HepG2 (cell line): Measurements from ENCODE around the gene LYST. TPM values are rescaled to one million over a fixed set of nuclear protein-coding genes. Genes with fewer than 3 reads are reported as not detected.

Source experiments
- ATAD3A ChIP-seq: sonication (generic); formaldehyde crosslinking; IDR thresholded peaks from 2 replicates; pipeline ENCODE4 v1.4.0; 2020; ENCODE audit warnings: missing genetic modification reagents
- BRD4 ChIP-seq: sonication (generic); formaldehyde crosslinking; IDR thresholded peaks from 2 replicates; pipeline ENCODE4 v1.4.0; 2020; ENCODE audit warnings: missing genetic modification reagents
- GLI4 ChIP-seq: sonication (generic); formaldehyde crosslinking; IDR thresholded peaks from 2 replicates; pipeline ENCODE4 v1.5.1; 2020; ENCODE audit warnings: missing genetic modification reagents, mild to moderate bottlenecking, moderate library complexity, borderline replicate concordance
- GTF2F1 ChIP-seq: fragments of 150-350 bp; IDR thresholded peaks from 2 replicates; pipeline ENCODE4 v1.6.1; 2014; ENCODE audit warnings: low read length
- HOXA5 ChIP-seq: sonication (generic); formaldehyde crosslinking; IDR thresholded peaks from 2 replicates; pipeline ENCODE4 v1.4.0; 2020; ENCODE audit warnings: missing genetic modification reagents
- NCOR1 ChIP-seq: fragments of 200-600 bp; sonication (generic); IDR thresholded peaks from 2 replicates; pipeline ENCODE4 v1.7.0; 2017; ENCODE audit warnings: antibody characterized with exemption, low read length, borderline replicate concordance
- NFKB2 ChIP-seq: sonication (generic); formaldehyde crosslinking; IDR thresholded peaks from 2 replicates; pipeline ENCODE4 v1.4.0; 2020; ENCODE audit warnings: missing genetic modification reagents, borderline replicate concordance
- PHF21A ChIP-seq: sonication (generic); formaldehyde crosslinking; IDR thresholded peaks from 2 replicates; pipeline ENCODE4 v1.5.0; 2020; ENCODE audit warnings: mild to moderate bottlenecking, missing genetic modification reagents
- REXO4 ChIP-seq: sonication (generic); formaldehyde crosslinking; IDR thresholded peaks from 2 replicates; pipeline ENCODE4 v1.8.0; 2022; ENCODE audit warnings: missing genetic modification reagents, mild to moderate bottlenecking, borderline replicate concordance
- SP2 ChIP-seq: sonication (generic); formaldehyde crosslinking; IDR thresholded peaks from 2 replicates; pipeline ENCODE4 v1.5.1; 2020; ENCODE audit warnings: mild to moderate bottlenecking, missing genetic modification reagents
- TGIF2 ChIP-seq: IDR thresholded peaks from 2 replicates; pipeline ENCODE4 v1.6.1; 2016; ENCODE audit warnings: control low read depth, missing compliant biosample characterization
- ZNF484 ChIP-seq: sonication (generic); formaldehyde crosslinking; IDR thresholded peaks from 2 replicates; pipeline ENCODE4 v1.5.1; 2020; ENCODE audit warnings: mild to moderate bottlenecking, low read depth, missing genetic modification reagents, borderline replicate concordance
- ZNF678 ChIP-seq: sonication (generic); formaldehyde crosslinking; IDR thresholded peaks from 2 replicates; pipeline ENCODE4 v1.4.0; 2020; ENCODE audit warnings: mild to moderate bottlenecking, missing genetic modification reagents
- ZZZ3 ChIP-seq: sonication (generic); formaldehyde crosslinking; IDR thresholded peaks from 2 replicates; pipeline ENCODE4 v1.4.0; 2020; ENCODE audit warnings: missing genetic modification reagents, mild to moderate bottlenecking, borderline replicate concordance
- polyA plus RNA-seq, 8 experiments: library from polyadenylated mRNA; depleted of rRNA in 3 of 8; stranded (reverse) in 7 of 8; unstranded in 1 of 8; fragments of >200 nt; fragmentation: Illumina TruSeq in 4 of 8; extraction: Trizol in 4 of 8; gene quantifications; 2 replicates each; pipeline versions ENCODE4 v1.2.1 to v1.2.3, GENCODE V29; 2011 to 2016; ENCODE audit warnings: low read depth in 4 of 8, missing spikeins in 1 of 8, mixed read lengths in 1 of 8; ENCODE audit not compliant: insufficient read depth in 1 of 8
- total RNA-seq, 5 experiments: library from RNA; depleted of rRNA; stranded (reverse); fragments of >200 nt; fragmentation: Illumina TruSeq; extraction: Trizol; gene quantifications; 2 replicates each; pipeline ENCODE4 v1.2.3, GENCODE V29; 2016; ENCODE audit warnings: low read depth in 1 of 5
- TF ChIP-seq, protein P1 (sequence below): sonication (generic); formaldehyde crosslinking; conservative IDR thresholded peaks from 2 replicates; pipeline ENCODE4 v1.8.0; 2022; ENCODE audit warnings: low read depth, missing genetic modification reagents
- TF ChIP-seq, protein P2 (sequence below): sonication (generic); formaldehyde crosslinking; IDR thresholded peaks from 2 replicates; pipeline ENCODE4 v1.4.0; 2020; ENCODE audit warnings: mild to moderate bottlenecking, low read depth, missing genetic modification reagents
- TF ChIP-seq, protein P3 (sequence below): sonication (generic); formaldehyde crosslinking; IDR thresholded peaks from 2 replicates; pipeline ENCODE4 v1.5.0; 2020; ENCODE audit warnings: missing genetic modification reagents
- TF ChIP-seq, protein P4 (sequence below): conservative IDR thresholded peaks from 2 replicates; pipeline ENCODE4 v1.6.1; 2018; ENCODE audit warnings: missing genetic modification reagents
- TF ChIP-seq, protein P5 (sequence below): sonication (generic); formaldehyde crosslinking; IDR thresholded peaks from 2 replicates; pipeline ENCODE4 v1.5.1; 2020; ENCODE audit warnings: mild to moderate bottlenecking, missing genetic modification reagents

Gene LYST
- total and polyA plus RNA-seq, 2 of the 13 experiments (the other 11 are each of a cell fraction or from before 2014, with no cell fraction given) = 0.91 to 2.5 TPM

DNA sequence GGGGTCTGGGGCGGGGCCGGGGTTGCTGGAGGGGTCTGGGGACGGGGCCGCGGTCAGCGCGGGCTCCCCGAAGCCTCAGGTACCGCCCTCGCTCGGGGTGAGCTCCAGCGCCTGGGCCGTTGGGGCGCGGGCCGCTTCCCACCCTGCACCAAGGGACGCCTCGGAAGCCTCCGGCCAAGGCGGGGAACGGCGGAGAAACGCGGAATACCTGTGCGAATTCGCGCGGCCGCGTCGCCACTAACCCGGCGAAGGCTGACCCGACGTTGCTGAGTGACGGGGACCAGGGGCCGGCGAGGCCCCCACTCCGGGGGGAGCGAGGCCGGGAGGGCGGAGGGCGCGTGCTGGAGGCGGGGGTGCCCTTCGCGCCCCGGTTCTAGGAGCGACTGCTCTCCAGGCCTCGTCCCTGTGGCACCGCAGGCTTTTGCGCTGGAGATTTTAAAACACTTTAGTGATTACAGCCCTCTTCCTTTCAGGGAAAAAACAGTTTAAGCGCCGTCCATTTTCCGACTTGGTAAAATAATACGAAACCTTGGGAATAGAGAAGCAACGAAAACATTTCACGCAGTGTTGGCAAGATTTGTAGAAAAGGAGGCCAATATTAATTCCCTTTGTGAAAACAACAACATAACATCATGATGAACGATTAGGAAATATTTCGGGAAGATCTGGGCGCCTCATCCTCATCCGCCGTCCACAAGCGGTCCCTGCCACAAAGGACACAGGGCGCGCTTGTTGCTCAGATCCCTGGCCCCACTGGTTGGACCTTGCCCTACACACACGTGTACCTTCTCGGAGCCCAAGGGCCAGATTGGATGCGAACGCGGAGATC lies 216.2 kb downstream of the LYST start (continued):
- TF ChIP-seq, protein P1, sequence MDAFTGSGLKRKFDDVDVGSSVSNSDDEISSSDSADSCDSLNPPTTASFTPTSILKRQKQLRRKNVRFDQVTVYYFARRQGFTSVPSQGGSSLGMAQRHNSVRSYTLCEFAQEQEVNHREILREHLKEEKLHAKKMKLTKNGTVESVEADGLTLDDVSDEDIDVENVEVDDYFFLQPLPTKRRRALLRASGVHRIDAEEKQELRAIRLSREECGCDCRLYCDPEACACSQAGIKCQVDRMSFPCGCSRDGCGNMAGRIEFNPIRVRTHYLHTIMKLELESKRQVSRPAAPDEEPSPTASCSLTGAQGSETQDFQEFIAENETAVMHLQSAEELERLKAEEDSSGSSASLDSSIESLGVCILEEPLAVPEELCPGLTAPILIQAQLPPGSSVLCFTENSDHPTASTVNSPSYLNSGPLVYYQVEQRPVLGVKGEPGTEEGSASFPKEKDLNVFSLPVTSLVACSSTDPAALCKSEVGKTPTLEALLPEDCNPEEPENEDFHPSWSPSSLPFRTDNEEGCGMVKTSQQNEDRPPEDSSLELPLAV (CRISPR knock-in tag) = no peak
- no peak for TF ChIP-seq ZNF484 (CRISPR knock-in tag)
- TF ChIP-seq ATAD3A (CRISPR knock-in tag) = no peak
- no peak for TF ChIP-seq SP2 (CRISPR knock-in tag)
- TF ChIP-seq GLI4 (CRISPR knock-in tag) = peak; percentile 64; the same call in 1 of the 2 replicates
- TF ChIP-seq REXO4 (CRISPR knock-in tag) = no peak
- TF ChIP-seq HOXA5 (CRISPR knock-in tag) = no peak
- no peak; the same call in 1 of the 2 replicates for TF ChIP-seq ZNF678 (CRISPR knock-in tag)
- TF ChIP-seq GTF2F1 = no peak
- TF ChIP-seq, protein P2, sequence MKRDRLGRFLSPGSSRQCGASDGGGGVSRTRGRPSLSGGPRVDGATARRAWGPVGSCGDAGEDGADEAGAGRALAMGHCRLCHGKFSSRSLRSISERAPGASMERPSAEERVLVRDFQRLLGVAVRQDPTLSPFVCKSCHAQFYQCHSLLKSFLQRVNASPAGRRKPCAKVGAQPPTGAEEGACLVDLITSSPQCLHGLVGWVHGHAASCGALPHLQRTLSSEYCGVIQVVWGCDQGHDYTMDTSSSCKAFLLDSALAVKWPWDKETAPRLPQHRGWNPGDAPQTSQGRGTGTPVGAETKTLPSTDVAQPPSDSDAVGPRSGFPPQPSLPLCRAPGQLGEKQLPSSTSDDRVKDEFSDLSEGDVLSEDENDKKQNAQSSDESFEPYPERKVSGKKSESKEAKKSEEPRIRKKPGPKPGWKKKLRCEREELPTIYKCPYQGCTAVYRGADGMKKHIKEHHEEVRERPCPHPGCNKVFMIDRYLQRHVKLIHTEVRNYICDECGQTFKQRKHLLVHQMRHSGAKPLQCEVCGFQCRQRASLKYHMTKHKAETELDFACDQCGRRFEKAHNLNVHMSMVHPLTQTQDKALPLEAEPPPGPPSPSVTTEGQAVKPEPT (CRISPR knock-in tag) = peak; percentile 75; the same call in 1 of the 2 replicates
- TF ChIP-seq ZZZ3 (CRISPR knock-in tag) = no peak
- TF ChIP-seq, protein P3, sequence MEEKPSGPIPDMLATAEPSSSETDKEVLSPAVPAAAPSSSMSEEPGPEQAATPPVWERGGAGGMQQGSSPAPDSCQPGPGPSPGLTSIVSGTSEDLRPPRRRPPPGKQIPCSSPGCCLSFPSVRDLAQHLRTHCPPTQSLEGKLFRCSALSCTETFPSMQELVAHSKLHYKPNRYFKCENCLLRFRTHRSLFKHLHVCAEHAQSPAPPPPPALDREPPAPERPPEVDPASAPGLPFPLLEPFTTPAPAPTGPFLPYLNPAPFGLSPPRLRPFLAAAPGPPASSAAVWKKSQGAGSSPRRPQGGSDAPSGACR (CRISPR knock-in tag) = no peak; the same call in 1 of the 2 replicates
- TF ChIP-seq NFKB2 (CRISPR knock-in tag) = peak; percentile 65; the same call in 1 of the 2 replicates
- no peak for TF ChIP-seq TGIF2
- TF ChIP-seq, protein P4, sequence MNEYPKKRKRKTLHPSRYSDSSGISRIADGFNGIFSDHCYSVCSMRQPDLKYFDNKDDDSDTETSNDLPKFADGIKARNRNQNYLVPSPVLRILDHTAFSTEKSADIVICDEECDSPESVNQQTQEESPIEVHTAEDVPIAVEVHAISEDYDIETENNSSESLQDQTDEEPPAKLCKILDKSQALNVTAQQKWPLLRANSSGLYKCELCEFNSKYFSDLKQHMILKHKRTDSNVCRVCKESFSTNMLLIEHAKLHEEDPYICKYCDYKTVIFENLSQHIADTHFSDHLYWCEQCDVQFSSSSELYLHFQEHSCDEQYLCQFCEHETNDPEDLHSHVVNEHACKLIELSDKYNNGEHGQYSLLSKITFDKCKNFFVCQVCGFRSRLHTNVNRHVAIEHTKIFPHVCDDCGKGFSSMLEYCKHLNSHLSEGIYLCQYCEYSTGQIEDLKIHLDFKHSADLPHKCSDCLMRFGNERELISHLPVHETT (CRISPR knock-in tag) = 0 out of 2 replicates have a peak, but pooled peaks have one; percentile 9
- peak; percentile 81 for TF ChIP-seq PHF21A (CRISPR knock-in tag)
- TF ChIP-seq BRD4 = no peak
- peak; percentile 73 for TF ChIP-seq NCOR1
- TF ChIP-seq, protein P5, sequence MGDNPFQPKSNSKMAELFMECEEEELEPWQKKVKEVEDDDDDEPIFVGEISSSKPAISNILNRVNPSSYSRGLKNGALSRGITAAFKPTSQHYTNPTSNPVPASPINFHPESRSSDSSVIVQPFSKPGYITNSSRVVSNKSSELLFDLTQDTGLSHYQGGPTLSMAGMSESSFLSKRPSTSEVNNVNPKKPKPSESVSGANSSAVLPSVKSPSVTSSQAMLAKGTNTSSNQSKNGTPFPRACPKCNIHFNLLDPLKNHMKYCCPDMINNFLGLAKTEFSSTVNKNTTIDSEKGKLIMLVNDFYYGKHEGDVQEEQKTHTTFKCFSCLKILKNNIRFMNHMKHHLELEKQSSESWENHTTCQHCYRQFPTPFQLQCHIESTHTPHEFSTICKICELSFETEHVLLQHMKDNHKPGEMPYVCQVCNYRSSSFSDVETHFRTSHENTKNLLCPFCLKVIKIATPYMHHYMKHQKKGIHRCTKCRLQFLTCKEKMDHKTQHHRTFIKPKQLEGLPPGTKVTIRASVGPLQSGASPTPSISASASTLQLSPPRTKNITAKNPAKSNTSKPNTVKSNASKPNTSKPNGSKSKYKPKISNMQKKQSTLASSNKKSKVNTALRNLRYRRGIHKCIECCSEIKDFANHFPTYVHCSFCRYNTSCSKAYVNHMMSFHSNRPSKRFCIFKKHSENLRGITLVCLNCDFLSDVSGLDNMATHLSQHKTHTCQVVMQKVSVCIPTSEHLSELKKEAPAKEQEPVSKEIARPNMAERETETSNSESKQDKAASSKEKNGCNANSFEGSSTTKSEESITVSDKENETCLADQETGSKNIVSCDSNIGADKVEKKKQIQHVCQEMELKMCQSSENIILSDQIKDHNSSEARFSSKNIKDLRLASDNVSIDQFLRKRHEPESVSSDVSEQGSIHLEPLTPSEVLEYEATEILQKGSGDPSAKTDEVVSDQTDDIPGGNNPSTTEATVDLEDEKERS (CRISPR knock-in tag) = 0 out of 2 replicates have a peak, but pooled peaks have one; percentile 53
